Coronary artery (tissue), 2 donors: ENCODE measurements around the gene RGCC.

Experiments
- DNase-seq: peaks from one replicate; pipeline ENCODE4 v3.0.0-alpha.2; 2017; ENCODE audit warnings: low spot score
- H3K27ac ChIP-seq, 2 donors: fragments of 200-600 bp; sonication (generic); one replicate each; pipeline ENCODE4 v1.5.1; 2016 to 2019
- H3K4me3 ChIP-seq: fragments of 200-600 bp; sonication (generic); 2 replicates; pipeline ENCODE4 v1.5.1; 2016; ENCODE audit warnings: mild to moderate bottlenecking, moderate library complexity
- CTCF ChIP-seq: fragments of 200-600 bp; sonication (generic); IDR thresholded peaks from one replicate; pipeline ENCODE4 v1.5.1; 2019; ENCODE audit warnings: antibody characterized with exemption

RGCC gene

GRCh38 chr13:41513600-41513999, 56.2 kb downstream of the RGCC start:
- TF ChIP-seq CTCF: no peak
- H3K27ac ChIP-seq: no peak overlapping the region
- no peak overlapping the region for H3K4me3 ChIP-seq
- no peak for DNase-seq

DNA sequence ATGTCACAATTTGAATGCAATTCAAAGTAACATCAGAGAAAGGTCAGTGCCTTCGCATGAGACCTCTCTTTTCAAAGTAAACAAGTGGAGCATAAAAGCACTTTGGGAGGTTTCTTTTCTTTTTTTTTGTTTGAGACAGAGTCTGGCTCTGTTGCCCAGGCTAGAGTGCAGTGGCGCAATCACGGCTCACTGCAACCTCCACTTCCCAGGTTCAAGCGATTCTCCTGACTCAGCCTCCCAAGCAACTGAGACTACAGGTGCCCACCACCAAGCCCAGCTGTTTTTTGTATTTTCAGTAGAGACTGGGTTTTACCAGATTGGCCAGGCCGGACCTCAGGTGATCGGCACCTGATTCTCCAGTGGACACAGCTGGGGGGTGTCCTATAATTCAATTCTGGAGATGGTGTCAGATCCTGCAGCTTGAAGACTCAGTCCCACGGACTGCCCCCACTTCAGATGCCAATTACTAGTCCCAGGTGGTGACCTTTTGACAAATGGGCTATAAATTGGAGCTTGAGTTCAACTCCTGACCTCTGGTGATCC, 57.6 kb downstream of the RGCC start:
- TF ChIP-seq CTCF: no peak
- no peak overlapping the region for H3K4me3 ChIP-seq
- DNase-seq: no peak
- H3K27ac ChIP-seq: no peak overlapping the region

- no peak for DNase-seq
- no peak overlapping the region for H3K4me3 ChIP-seq
- TF ChIP-seq CTCF: no peak
- no peak overlapping the region for H3K27ac ChIP-seq
Measured at GRCh38 chr13:41515491-41516139, 58.3 kb downstream of the RGCC start.

GRCh38 chr13:41516166-41516565, 58.8 kb downstream of the RGCC start:
- TF ChIP-seq CTCF: no peak
- no peak overlapping the region for H3K27ac ChIP-seq
- no peak overlapping the region for H3K4me3 ChIP-seq
- DNase-seq: no peak

- Histone ChIP-seq H3K27ac (no peak overlapping the region), H3K4me3 (no peak overlapping the region)
- no peak for DNase-seq
- no peak for TF ChIP-seq CTCF
Measured at GRCh38 chr13:41516760-41517159, 59.4 kb downstream of the RGCC start.

DNA sequence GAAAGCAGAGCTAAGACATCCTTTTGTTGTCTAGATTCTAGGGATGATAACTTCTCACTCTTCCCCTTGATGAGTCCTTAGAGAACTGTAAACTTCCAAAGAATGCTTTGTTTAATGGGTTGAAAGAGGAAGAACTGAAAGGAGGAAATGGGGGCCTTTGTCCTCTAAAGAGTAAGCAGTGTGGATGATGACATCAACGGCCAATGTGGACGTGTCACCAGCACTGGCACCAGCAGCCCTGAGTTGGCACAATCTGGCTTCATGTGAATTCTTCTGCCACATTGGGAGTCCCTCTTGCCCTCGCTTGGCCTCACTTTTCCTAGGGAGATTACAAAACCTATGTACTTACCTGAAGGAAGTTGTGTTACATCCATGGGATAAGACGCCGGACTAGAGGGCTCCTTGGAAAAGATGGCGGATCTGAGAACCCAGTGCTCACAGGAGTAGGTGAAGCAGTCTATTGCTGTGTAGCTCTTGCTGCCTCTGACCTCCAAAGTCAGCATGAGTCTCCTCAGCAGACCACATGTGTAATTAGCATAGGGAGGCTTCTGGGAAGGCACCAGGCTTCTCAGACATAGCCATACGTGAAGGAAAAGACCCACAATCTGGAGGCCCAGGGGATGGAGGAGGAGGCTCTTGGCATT, 62.8 kb downstream of the RGCC start:
- TF ChIP-seq CTCF: no peak
- no peak overlapping the region for H3K4me3 ChIP-seq
- no peak overlapping the region for H3K27ac ChIP-seq
- no peak for DNase-seq
